Glutamatergic neuron (in vitro differentiated cells): ENCODE measurements around the gene BDH2. TPM values are rescaled to one million over a fixed set of nuclear protein-coding genes. Genes with fewer than 3 reads are reported as not detected.

ENCODE experiments used
- DNase-seq: peaks from one replicate; pipeline ENCODE4 v3.0.0; 2022
- H3K27ac Mint-ChIP-seq: one replicate; pipeline ENCODE4 v1.8.0; 2020; ENCODE audit warnings: mild to moderate bottlenecking, mixed read lengths, inconsistent platforms; ENCODE audit not compliant: unreplicated experiment
- H3K27me3 Mint-ChIP-seq: one replicate; pipeline ENCODE4 v1.8.0; 2020; ENCODE audit warnings: mild to moderate bottlenecking, moderate library complexity, mixed read lengths, inconsistent platforms; ENCODE audit not compliant: unreplicated experiment
- H3K36me3 Mint-ChIP-seq: one replicate; pipeline ENCODE4 v1.8.0; 2020; ENCODE audit warnings: mild to moderate bottlenecking, mixed read lengths, inconsistent platforms; ENCODE audit not compliant: unreplicated experiment
- H3K4me1 Mint-ChIP-seq: one replicate; pipeline ENCODE4 v1.8.0; 2020; ENCODE audit warnings: mild to moderate bottlenecking, low read depth, mixed read lengths, inconsistent platforms; ENCODE audit not compliant: unreplicated experiment
- H3K4me3 Mint-ChIP-seq: one replicate; pipeline ENCODE4 v1.8.0; 2020; ENCODE audit warnings: mild to moderate bottlenecking, mixed read lengths, inconsistent platforms; ENCODE audit not compliant: unreplicated experiment
- H3K9me3 Mint-ChIP-seq: one replicate; pipeline ENCODE4 v1.8.0; 2020; ENCODE audit warnings: mild to moderate bottlenecking, moderate library complexity, mixed read lengths, inconsistent platforms; ENCODE audit not compliant: unreplicated experiment
- total RNA-seq: library from RNA; stranded (reverse); fragmentation: NEBNext Ultra II Directional; extraction: Animal tissue kit (Norgen Biotek cat#: 25700); gene quantifications from one replicate; pipeline ENCODE4 v1.2.1, GENCODE V29; 2021; ENCODE audit not compliant: unreplicated experiment
- TF ChIP-seq, protein P1 (sequence below): fragments of 200-600 bp; sonication (generic); IDR thresholded peaks from one replicate; pipeline ENCODE4 v1.5.0; 2021; ENCODE audit not compliant: partially characterized antibody, unreplicated experiment

Gene BDH2
- total RNA-seq, 1 donor from 2014 or later, result 19.6 TPM

DNA sequence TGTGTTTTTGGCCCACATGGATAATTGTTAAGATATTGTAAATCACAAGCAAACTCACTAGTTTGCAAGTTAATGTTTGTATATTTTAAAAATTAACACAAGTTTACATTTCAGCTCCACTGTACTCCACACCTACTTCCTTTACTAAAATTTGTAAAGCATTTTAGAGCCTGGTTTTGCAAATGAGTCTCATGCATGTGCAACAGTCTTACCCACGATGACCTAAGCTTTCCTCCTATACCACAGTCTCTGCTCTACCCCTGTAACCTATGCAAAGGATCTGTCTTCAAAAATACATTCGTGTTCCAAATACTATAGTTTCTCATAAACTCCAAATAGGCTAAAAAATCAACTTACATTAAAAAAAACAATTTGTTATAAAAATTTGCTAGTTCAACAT lies 10.2 kb downstream of the BDH2 start:
- no peak for DNase-seq
- H3K36me3 Mint-ChIP-seq, result no peaks in the 10 kb centered on the region
- no peaks in the 10 kb centered on the region for H3K27me3 Mint-ChIP-seq
- H3K9me3 Mint-ChIP-seq, result no peaks in the 10 kb centered on the region
- TF ChIP-seq, protein P1, sequence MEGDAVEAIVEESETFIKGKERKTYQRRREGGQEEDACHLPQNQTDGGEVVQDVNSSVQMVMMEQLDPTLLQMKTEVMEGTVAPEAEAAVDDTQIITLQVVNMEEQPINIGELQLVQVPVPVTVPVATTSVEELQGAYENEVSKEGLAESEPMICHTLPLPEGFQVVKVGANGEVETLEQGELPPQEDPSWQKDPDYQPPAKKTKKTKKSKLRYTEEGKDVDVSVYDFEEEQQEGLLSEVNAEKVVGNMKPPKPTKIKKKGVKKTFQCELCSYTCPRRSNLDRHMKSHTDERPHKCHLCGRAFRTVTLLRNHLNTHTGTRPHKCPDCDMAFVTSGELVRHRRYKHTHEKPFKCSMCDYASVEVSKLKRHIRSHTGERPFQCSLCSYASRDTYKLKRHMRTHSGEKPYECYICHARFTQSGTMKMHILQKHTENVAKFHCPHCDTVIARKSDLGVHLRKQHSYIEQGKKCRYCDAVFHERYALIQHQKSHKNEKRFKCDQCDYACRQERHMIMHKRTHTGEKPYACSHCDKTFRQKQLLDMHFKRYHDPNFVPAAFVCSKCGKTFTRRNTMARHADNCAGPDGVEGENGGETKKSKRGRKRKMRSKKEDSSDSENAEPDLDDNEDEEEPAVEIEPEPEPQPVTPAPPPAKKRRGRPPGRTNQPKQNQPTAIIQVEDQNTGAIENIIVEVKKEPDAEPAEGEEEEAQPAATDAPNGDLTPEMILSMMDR, result no peak
- H3K4me1 Mint-ChIP-seq, result no peaks in the 10 kb centered on the region
- H3K4me3 Mint-ChIP-seq, result no peak overlapping the region
- no peak overlapping the region for H3K27ac Mint-ChIP-seq

DNA sequence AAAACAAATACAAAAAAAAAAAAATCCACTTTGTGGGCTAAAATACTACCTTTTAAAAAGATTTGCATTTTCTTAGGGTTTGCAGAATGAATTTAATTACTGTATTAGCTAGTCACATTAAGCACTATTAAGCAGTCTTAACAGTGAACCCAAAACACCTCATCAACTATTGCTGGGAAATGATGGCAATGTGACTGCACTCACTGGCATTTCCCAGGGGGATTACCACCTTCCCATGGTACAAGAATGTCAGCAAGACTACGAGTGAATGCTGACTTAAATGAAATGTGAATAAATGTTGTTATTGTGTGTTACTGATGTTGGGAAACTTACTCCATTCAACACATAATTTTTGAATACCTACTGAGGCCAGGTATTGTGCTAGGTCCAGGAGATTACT lies 13.1 kb downstream of the BDH2 start:
- no peak overlapping the region for H3K4me3 Mint-ChIP-seq
- TF ChIP-seq, protein P1, result no peak
- H3K27me3 Mint-ChIP-seq, result no peaks in the 10 kb centered on the region
- H3K27ac Mint-ChIP-seq, result no peak overlapping the region
- no peaks in the 10 kb centered on the region for H3K4me1 Mint-ChIP-seq
- H3K36me3 Mint-ChIP-seq, result no peaks in the 10 kb centered on the region
- no peak for DNase-seq
- no peaks in the 10 kb centered on the region for H3K9me3 Mint-ChIP-seq

DNA sequence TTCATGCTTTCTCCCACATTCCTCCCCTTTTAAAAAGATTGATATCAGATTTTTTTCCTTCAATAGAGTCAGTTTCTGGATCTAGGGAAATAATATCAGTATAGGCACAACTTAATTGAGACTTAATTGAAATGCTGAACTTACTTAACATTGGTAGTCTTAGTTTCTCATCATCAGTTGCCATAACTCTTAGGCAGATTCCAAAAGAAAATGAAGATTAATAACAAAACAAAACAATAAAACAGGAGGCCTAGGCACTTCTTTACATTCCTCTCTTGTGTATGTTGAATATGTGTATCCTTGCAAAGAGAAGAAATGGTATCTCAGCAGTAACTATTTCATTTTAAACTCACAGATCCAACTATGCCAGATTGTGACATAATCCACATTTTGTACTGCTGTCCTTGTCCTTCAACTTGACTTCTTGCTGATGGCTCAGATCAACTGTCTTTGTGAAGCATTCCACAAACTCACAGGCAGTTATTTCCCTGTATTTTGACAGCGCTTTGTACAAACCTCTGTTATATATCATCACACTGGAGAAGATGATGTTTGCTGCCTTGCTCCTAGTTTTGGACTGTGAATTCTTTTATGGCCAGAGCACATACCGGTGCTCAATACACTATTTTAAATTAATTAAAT lies 14.0 kb downstream of the BDH2 start:
- TF ChIP-seq, protein P1, result no peak
- Mint-ChIP-seq H3K36me3 (no peaks in the 10 kb centered on the region), H3K9me3 (no peaks in the 10 kb centered on the region), H3K27ac (no peak overlapping the region), H3K4me3 (no peak overlapping the region), H3K4me1 (no peaks in the 10 kb centered on the region), H3K27me3 (no peaks in the 10 kb centered on the region)
- no peak for DNase-seq

DNA sequence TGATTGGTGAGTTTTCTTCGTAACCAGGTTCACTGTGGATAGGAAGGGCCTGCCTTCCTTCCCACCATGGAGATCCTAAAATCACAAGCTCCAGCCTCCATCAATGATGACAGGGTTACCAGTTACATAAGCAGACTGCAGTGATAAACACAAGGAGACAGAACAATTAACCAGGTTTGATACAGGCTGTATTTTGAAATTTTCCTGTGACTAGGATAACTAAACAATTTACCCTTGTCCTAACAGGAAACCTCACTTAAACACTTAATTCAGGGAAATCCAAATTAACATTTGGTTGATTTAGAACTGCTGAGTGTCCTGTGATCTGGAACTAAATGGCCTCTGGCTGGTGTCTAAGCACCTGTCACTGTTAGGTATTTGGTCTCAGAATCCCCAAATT lies 20.0 kb downstream of the BDH2 start:
- Mint-ChIP-seq H3K4me3 (no peak overlapping the region), H3K4me1 (peaks cover 6% of the 10 kb centered on the region), H3K27me3 (peaks cover 4% of the 10 kb centered on the region), H3K36me3 (no peaks in the 10 kb centered on the region), H3K9me3 (peaks cover 4% of the 10 kb centered on the region), H3K27ac (no peak overlapping the region)
- DNase-seq, result no peak
- TF ChIP-seq, protein P1, result no peak

DNA sequence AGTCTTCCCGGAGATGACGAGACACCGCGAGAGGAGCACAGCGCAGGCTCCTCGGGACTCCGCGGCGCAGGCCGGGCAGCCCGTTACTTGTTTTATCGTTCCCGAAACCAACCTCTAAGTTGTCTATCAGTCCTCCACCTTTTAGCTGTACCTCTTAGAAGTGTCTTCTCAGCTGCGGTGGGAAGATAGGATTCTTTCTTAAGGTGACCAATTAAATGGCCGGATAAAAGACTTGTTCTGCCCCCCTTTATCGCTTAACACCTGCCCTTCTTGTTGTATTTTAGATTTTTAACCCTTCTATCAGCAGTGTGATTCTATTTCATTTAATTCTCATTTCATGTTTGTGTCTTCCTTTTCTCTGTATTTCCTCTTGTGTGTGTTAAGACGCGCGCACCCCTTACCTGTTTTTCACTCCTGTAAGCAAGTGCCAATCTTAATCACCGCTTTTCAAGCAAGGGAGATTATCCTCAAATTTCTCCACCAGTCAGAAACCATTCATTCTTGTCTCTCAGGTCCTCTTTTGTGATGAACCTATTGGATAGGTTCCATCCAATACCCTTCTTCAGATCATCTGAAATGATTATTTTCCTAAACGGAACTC lies 22.8 kb downstream of the BDH2 start, which contains the start of gene SLC9B2:
Gene SLC9B2 (minus strand): TSS at position 15 of the 601 bp plus-strand sequence. CDS start 9,211 bp downstream, outside the sequence.
- DNase-seq, result no peak
- H3K27me3 Mint-ChIP-seq, result peaks cover 4% of the 10 kb centered on the region
- H3K27ac Mint-ChIP-seq, result peak within 1 kb of the TSS; percentile 89

More for the DNA sequence above, 22.8 kb downstream of the BDH2 start, which contains the start of gene SLC9B2:
- H3K9me3 Mint-ChIP-seq, result peaks cover 4% of the 10 kb centered on the region
- peak within 1 kb of the TSS; percentile 97 for H3K4me3 Mint-ChIP-seq
- TF ChIP-seq, protein P1, result no peak
- no peaks in the 10 kb centered on the region for H3K36me3 Mint-ChIP-seq
- H3K4me1 Mint-ChIP-seq, result peaks cover 6% of the 10 kb centered on the region
